HCT116 (cell line): Measurements from ENCODE around the gene ALPP. TPM values are rescaled to one million over a fixed set of nuclear protein-coding genes. Genes with fewer than 3 reads are reported as not detected.

Experiments used
- ATAC-seq: fragments of 200-7000 bp; cut with Tn5 transposase; 2 replicates; pipeline ENCODE4 v1.9.1; 2020; ENCODE audit warnings: mild to moderate bottlenecking, moderate library complexity
- BruUV-seq: library from RNA; stranded (reverse); fragments of 400-500 nt; replicated peaks from 2 replicates; lab custom pipeline; 2021; lab: Mats Ljungman, UMichigan
- CTCF ChIA-PET: fragments of 300-600 bp; sonication (Branson Sonifier 250); formaldehyde crosslinking; loops from one replicate; lab custom pipeline; 2021; ENCODE audit warnings: antibody characterized with exemption; lab: Charles Lee
- POLR2A ChIA-PET: fragments of 300-600, 350-600 bp; sonication (Branson Sonifier 250); formaldehyde crosslinking; loops from one replicate; lab custom pipeline; 2021; ENCODE audit warnings: antibody characterized with exemption; lab: Charles Lee
- RAD21 ChIA-PET, 2 experiments: fragments of 300-600 bp; sonication (Branson Sonifier 250); formaldehyde crosslinking; loops; one replicate each; lab custom pipeline; 2023; ENCODE audit warnings: low total read pairs in 2 of 2; ENCODE audit not compliant: uncharacterized antibody in 2 of 2, unreplicated experiment in 2 of 2, low non-redundant PET in 1 of 2; lab: Charles Lee
- DNase-seq: peaks from one replicate; pipeline ENCODE4 v3.0.0-alpha.2; 2010; ENCODE audit warnings: low read depth, low spot score
- H2AFZ ChIP-seq: fragments of 200-600 bp; shearing (Covaris generic), sonication (generic); 2 replicates; pipeline ENCODE4 v1.6.1; 2017; ENCODE audit warnings: low read depth, mixed run types, mixed read lengths, antibody characterized with exemption, low read length; ENCODE audit not compliant: poor library complexity, severe bottlenecking
- H3K27ac ChIP-seq: 2 replicates; pipeline ENCODE4 v1.5.1; 2012; ENCODE audit warnings: low read depth, low read length
- H3K27me3 ChIP-seq: fragments of 200-600 bp; sonication (generic); 2 replicates; pipeline ENCODE4 v1.6.1; 2016; ENCODE audit warnings: mixed run types, low read length, mixed read lengths; ENCODE audit not compliant: insufficient read depth
- H3K36me3 ChIP-seq, 2 experiments: fragments of 200-500 bp in 1 of 2; fragments of 200-600 bp in 1 of 2; sonication (Bioruptor generic) in 1 of 2; sonication (generic) in 1 of 2; 2 replicates each; pipeline versions ENCODE4 v1.5.1 to v1.6.1; 2014 to 2016; ENCODE audit warnings: low read length in 2 of 2, inconsistent platforms in 1 of 2, mixed read lengths in 1 of 2, mixed run types in 1 of 2; ENCODE audit not compliant: insufficient read depth in 2 of 2, control insufficient read depth in 1 of 2
- H3K4me1 ChIP-seq, 2 experiments: fragments of 200-600 bp in 1 of 2; sonication (generic) in 1 of 2; 2 replicates each; pipeline versions ENCODE4 v1.5.1 to v1.6.1; 2012 to 2017; ENCODE audit warnings: low read length in 2 of 2, inconsistent platforms in 1 of 2, mild to moderate bottlenecking in 1 of 2, mixed read lengths in 1 of 2, mixed run types in 1 of 2, moderate library complexity in 1 of 2; ENCODE audit not compliant: insufficient read depth in 2 of 2, control insufficient read depth in 1 of 2
- H3K4me2 ChIP-seq: fragments of 200-600 bp; sonication (generic); 2 replicates; pipeline ENCODE4 v1.6.1; 2017; ENCODE audit warnings: mixed run types, low read length, mixed read lengths
- H3K4me3 ChIP-seq, 2 experiments: fragments of 200-600 bp in 1 of 2; sonication (generic) in 1 of 2; replicated peaks in 1 of 2; 2 replicates each; pipeline ENCODE4 v1.5.1; 2011 to 2016; ENCODE audit warnings: low read length in 2 of 2, control low read depth in 1 of 2, low read depth in 1 of 2, mild to moderate bottlenecking in 1 of 2, mixed read lengths in 1 of 2, mixed run types in 1 of 2
- H3K79me2 ChIP-seq: fragments of 200-600 bp; sonication (generic); 2 replicates; pipeline ENCODE4 v1.6.1; 2017; ENCODE audit warnings: mild to moderate bottlenecking, mixed run types, low read length, moderate library complexity, mixed read lengths; ENCODE audit not compliant: insufficient read depth
- H3K9ac ChIP-seq: fragments of 200-600 bp; sonication (generic); 2 replicates; pipeline ENCODE4 v1.6.1; 2016; ENCODE audit warnings: low read length, mixed read lengths
- H3K9me2 ChIP-seq: fragments of 200-600 bp; sonication (generic), shearing (Covaris generic); 2 replicates; pipeline ENCODE4 v1.6.1; 2017; ENCODE audit warnings: mixed run types, mild to moderate bottlenecking, moderate library complexity; ENCODE audit not compliant: insufficient read depth
- H3K9me3 ChIP-seq, 2 experiments: fragments of 200-500 bp in 1 of 2; fragments of 200-600 bp in 1 of 2; sonication (Bioruptor generic) in 1 of 2; sonication (generic) in 1 of 2; 2 replicates each; pipeline ENCODE4 v1.6.1; 2014 to 2017; ENCODE audit warnings: low read length in 2 of 2, mixed read lengths in 2 of 2, inconsistent platforms in 1 of 2, low read depth in 1 of 2, mild to moderate bottlenecking in 1 of 2, mixed run types in 1 of 2, moderate library complexity in 1 of 2; ENCODE audit not compliant: control insufficient read depth in 1 of 2, insufficient read depth in 1 of 2
- H4K20me1 ChIP-seq: fragments of 200-600 bp; sonication (generic), shearing (Covaris generic); 2 replicates; pipeline ENCODE4 v1.6.1; 2017; ENCODE audit warnings: mixed run types, mild to moderate bottlenecking, moderate library complexity; ENCODE audit not compliant: insufficient read depth
- CEBPB ChIP-seq: IDR thresholded peaks from 2 replicates; pipeline ENCODE4 v1.6.1; 2012; ENCODE audit warnings: low read depth
- EGR1 ChIP-seq: IDR thresholded peaks from 2 replicates; pipeline ENCODE4 v1.6.1; 2012; ENCODE audit warnings: low read depth
- ELF1 ChIP-seq: IDR thresholded peaks from 2 replicates; pipeline ENCODE4 v1.6.1; 2012; ENCODE audit warnings: low read depth, borderline replicate concordance
- EZH2 ChIP-seq: fragments of 200-600 bp; sonication (generic); IDR thresholded peaks from 2 replicates; pipeline ENCODE4 v1.6.1; 2017; ENCODE audit warnings: antibody characterized with exemption, mixed run types
- EZH2phosphoT487 ChIP-seq: fragments of 200-600 bp; IDR thresholded peaks from 2 replicates; pipeline ENCODE4 v1.6.1; 2018; ENCODE audit warnings: antibody characterized with exemption, borderline replicate concordance
- JUND ChIP-seq: IDR thresholded peaks from 2 replicates; pipeline ENCODE4 v1.6.1; 2012
- POLR2A ChIP-seq: IDR thresholded peaks from 2 replicates; pipeline ENCODE4 v1.7.0; 2011; ENCODE audit warnings: borderline replicate concordance; ENCODE audit not compliant: insufficient read depth, insufficient read length; ENCODE audit errors: extremely low read depth
- POLR2AphosphoS5 ChIP-seq: IDR thresholded peaks from 2 replicates; pipeline ENCODE4 v1.6.1; 2011; ENCODE audit warnings: mild to moderate bottlenecking, low read depth, low read length, moderate library complexity
- RAD21 ChIP-seq: IDR thresholded peaks from 2 replicates; pipeline ENCODE4 v1.6.1; 2012; ENCODE audit warnings: low read depth, mild to moderate bottlenecking
- SIN3A ChIP-seq: IDR thresholded peaks from 2 replicates; pipeline ENCODE4 v1.6.1; 2012; ENCODE audit warnings: low read depth
- SP1 ChIP-seq: IDR thresholded peaks from 2 replicates; pipeline ENCODE4 v1.6.1; 2012; ENCODE audit warnings: low read depth
- SRF ChIP-seq: IDR thresholded peaks from 2 replicates; pipeline ENCODE4 v1.6.1; 2012; ENCODE audit warnings: low read depth
- TCF7L2 ChIP-seq: IDR thresholded peaks from 2 replicates; pipeline ENCODE4 v1.7.0; 2011; ENCODE audit warnings: borderline replicate concordance, inconsistent platforms; ENCODE audit not compliant: insufficient read depth, insufficient read length; ENCODE audit errors: extremely low read depth
- ZFX ChIP-seq: fragments of 450-650 bp; IDR thresholded peaks from 2 replicates; pipeline ENCODE4 v1.6.1; 2017
- ZNF274 ChIP-seq: fragments of 200-500 bp; sonication (Bioruptor generic); IDR thresholded peaks from 2 replicates; pipeline ENCODE4 v1.6.1; 2014; ENCODE audit warnings: mild to moderate bottlenecking, low read depth, low read length, inconsistent platforms
- intact Hi-C: fragments of 100-400 bp; cut with micrococcal nuclease; formaldehyde crosslinking; loops from 2 replicates; pipeline ENCODE4 v1.10.0; 2022
- total RNA-seq: library from RNA; stranded (reverse); gene quantifications from one replicate; pipeline ENCODE4 v1.2.1, GENCODE V29; 2021; ENCODE audit not compliant: unreplicated experiment
- TF ChIP-seq, protein P1 (sequence below): IDR thresholded peaks from 2 replicates; pipeline ENCODE4 v1.6.1; 2012
- TF ChIP-seq, protein P2 (sequence below), 3 experiments: fragments of 200-600 bp in 1 of 3; sonication (generic) in 1 of 3; IDR thresholded peaks in 2 of 3; conservative IDR thresholded peaks in 1 of 3; 2 replicates each; pipeline ENCODE4 v1.5.1; 2012 to 2017; ENCODE audit warnings: low read depth in 2 of 3, low read length in 2 of 3, antibody characterized with exemption in 1 of 3, borderline replicate concordance in 1 of 3, control low read depth in 1 of 3, mild to moderate bottlenecking in 1 of 3, mixed read lengths in 1 of 3, mixed run types in 1 of 3, moderate library complexity in 1 of 3; ENCODE audit not compliant: insufficient read depth in 1 of 3
- TF ChIP-seq, protein P3 (sequence below): IDR thresholded peaks from 2 replicates; pipeline ENCODE4 v1.6.1; 2012; ENCODE audit warnings: low read depth
- TF ChIP-seq, protein P4 (sequence below): IDR thresholded peaks from 2 replicates; pipeline ENCODE4 v1.6.1; 2012

Gene ALPP
- total RNA-seq, 1 experiment from 2014 or later: 0.34 TPM

DNA sequence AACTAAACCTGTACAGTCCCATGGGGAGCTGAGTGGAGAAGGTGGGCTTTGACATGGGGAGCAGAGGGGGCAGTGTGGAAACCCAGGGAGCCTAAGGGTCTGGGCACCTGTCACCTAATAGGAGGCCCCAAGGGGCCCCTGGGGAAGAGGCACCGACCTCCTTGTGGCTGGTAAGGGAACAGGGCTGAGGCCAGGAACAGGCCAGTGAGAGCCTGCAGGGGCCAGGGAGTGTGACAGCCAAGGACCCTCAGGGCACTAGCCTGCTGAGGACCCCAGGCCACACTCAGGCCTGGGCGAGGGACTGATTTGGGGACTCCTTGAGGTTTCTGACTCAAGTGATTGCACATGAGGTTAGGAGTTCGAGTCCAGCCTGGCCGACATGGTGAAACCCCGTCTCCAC is 24.5 kb upstream of the ALPP start (continued):
- TF ChIP-seq RAD21 (no peak), TCF7L2 (no peak), SRF (no peak), SIN3A (no peak), EZH2phosphoT487 (no peak), CEBPB (no peak)

DNA sequence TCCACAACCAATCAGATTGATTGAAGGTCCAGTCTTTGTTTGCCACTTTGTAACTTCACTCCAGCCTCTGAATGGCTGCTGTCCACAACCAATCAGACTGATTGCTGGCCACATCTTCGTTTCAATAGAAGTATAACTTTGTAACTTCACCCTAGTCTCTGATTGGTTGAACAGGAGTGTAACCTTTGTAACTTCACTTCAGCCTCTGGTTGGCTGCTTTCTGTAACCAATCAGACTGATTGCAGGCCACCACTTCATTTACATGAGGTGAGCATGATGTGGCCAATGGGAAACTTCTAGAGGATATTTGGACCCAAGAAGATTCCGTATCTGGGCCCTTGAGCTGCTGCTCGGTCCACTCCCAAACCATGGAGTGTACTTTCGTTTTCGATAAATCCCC is 16.9 kb upstream of the ALPP start:
- RAD21 ChIA-PET: no interaction called here
- H3K4me2 ChIP-seq: no peak overlapping the region
- no peaks in the 10 kb centered on the region for H3K9me3 ChIP-seq
- ATAC-seq (no peak), DNase-seq (peak; percentile 61)
- TF ChIP-seq EZH2phosphoT487: no peak
- TF ChIP-seq, protein P1, sequence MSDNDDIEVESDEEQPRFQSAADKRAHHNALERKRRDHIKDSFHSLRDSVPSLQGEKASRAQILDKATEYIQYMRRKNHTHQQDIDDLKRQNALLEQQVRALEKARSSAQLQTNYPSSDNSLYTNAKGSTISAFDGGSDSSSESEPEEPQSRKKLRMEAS: no peak
- TF ChIP-seq, protein P2, sequence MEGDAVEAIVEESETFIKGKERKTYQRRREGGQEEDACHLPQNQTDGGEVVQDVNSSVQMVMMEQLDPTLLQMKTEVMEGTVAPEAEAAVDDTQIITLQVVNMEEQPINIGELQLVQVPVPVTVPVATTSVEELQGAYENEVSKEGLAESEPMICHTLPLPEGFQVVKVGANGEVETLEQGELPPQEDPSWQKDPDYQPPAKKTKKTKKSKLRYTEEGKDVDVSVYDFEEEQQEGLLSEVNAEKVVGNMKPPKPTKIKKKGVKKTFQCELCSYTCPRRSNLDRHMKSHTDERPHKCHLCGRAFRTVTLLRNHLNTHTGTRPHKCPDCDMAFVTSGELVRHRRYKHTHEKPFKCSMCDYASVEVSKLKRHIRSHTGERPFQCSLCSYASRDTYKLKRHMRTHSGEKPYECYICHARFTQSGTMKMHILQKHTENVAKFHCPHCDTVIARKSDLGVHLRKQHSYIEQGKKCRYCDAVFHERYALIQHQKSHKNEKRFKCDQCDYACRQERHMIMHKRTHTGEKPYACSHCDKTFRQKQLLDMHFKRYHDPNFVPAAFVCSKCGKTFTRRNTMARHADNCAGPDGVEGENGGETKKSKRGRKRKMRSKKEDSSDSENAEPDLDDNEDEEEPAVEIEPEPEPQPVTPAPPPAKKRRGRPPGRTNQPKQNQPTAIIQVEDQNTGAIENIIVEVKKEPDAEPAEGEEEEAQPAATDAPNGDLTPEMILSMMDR (IDR thresholded peaks at IDR 0.05 in 2 of 3, conservative IDR thresholded peaks at IDR 0.05 in 1 of 3; ENCODE audit: borderline replicate concordance in 1 of 3, insufficient read depth in 1 of 3, low read depth in 2 of 3, low read length in 2 of 3): no peak
- TF ChIP-seq, protein P3, sequence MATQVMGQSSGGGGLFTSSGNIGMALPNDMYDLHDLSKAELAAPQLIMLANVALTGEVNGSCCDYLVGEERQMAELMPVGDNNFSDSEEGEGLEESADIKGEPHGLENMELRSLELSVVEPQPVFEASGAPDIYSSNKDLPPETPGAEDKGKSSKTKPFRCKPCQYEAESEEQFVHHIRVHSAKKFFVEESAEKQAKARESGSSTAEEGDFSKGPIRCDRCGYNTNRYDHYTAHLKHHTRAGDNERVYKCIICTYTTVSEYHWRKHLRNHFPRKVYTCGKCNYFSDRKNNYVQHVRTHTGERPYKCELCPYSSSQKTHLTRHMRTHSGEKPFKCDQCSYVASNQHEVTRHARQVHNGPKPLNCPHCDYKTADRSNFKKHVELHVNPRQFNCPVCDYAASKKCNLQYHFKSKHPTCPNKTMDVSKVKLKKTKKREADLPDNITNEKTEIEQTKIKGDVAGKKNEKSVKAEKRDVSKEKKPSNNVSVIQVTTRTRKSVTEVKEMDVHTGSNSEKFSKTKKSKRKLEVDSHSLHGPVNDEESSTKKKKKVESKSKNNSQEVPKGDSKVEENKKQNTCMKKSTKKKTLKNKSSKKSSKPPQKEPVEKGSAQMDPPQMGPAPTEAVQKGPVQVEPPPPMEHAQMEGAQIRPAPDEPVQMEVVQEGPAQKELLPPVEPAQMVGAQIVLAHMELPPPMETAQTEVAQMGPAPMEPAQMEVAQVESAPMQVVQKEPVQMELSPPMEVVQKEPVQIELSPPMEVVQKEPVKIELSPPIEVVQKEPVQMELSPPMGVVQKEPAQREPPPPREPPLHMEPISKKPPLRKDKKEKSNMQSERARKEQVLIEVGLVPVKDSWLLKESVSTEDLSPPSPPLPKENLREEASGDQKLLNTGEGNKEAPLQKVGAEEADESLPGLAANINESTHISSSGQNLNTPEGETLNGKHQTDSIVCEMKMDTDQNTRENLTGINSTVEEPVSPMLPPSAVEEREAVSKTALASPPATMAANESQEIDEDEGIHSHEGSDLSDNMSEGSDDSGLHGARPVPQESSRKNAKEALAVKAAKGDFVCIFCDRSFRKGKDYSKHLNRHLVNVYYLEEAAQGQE: no peak
- no peak for TF ChIP-seq SP1
- no peak for TF ChIP-seq ELF1
- TF ChIP-seq SIN3A: no peak
- no peak for TF ChIP-seq JUND
- TF ChIP-seq RAD21: no peak
- no peak for TF ChIP-seq CEBPB
- TF ChIP-seq EGR1: no peak
- no peak for TF ChIP-seq ZNF274
- no peak for TF ChIP-seq EZH2
- no peak for TF ChIP-seq SRF
- TF ChIP-seq POLR2AphosphoS5: no peak
- TF ChIP-seq ZFX: no peak
- TF ChIP-seq, protein P4, sequence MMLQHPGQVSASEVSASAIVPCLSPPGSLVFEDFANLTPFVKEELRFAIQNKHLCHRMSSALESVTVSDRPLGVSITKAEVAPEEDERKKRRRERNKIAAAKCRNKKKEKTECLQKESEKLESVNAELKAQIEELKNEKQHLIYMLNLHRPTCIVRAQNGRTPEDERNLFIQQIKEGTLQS: no peak
- no peak for TF ChIP-seq POLR2A
- no peaks in the 10 kb centered on the region for H3K36me3 ChIP-seq
- peaks cover 0 to 4% of the 10 kb centered on the region in 2 experiments; a peak in 1 of 4 replicates for H3K4me1 ChIP-seq
- intact Hi-C loops: no loop called here
- H3K79me2 ChIP-seq: no peaks in the 10 kb centered on the region
- H3K27ac ChIP-seq: no peak overlapping the region
- no peak overlapping the region for H3K9ac ChIP-seq
- no peak overlapping the region for H2AFZ ChIP-seq
- no peaks in the 10 kb centered on the region for H3K27me3 ChIP-seq
- no peaks in the 10 kb centered on the region for H3K9me2 ChIP-seq
- POLR2A ChIA-PET: no interaction called here
- BruUV-seq: no TSS peak
- CTCF ChIA-PET: interaction anchor here (1.5 to 1.9 kb wide), 2 partner anchors 11 to 461 kb away, joined by 4 to 5 read pairs; no protein-coding TSS in a partner anchor
- no peaks in the 10 kb centered on the region for H4K20me1 ChIP-seq
- no peak overlapping the region for H3K4me3 ChIP-seq
